ENCODE results near the gene GPSM3.

Gene GPSM3

DNA sequence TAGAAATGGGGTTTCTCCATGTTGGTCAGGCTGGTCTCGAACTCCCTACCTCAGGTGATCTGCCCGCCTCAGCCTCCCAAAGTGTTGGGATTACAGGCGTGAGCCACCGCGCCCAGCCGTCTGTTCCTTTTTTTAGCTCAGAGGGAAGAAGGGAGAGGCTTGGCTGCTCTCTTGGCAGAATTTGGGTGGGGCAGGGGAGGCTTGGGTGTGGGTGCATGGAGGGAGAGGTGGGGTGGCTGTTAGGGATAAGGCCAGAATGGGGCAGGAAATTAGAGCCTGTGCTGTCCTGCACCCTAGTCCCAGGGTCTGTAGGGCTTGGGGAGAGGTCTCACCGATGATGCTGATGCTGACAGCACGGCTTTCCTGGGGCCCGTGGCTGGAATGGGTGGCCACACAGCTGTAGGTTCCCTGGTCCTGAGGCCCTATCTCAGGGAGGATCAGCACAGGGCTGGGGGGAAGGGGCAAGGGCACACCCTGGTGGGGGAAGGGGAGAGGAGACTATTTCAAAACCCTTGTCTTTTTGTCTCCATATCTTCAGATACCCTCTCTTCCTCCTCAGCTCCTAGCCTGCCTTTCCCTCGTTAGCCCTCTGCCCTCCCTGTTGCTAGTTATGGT, 10.4 kb downstream of the GPSM3 start:
- Histone ChIP-seq H2AFZ (ENCODE audit: low read length) (no peak overlapping the region), H3K9me3 (ENCODE audit: low read length) (no peaks in the 10 kb centered on the region), H3K4me1 (ENCODE audit: insufficient read depth, low read length, severe bottlenecking) (peaks cover 16% of the 10 kb centered on the region), H3F3A (ENCODE audit: insufficient read depth, low read length) (no peaks in the 10 kb centered on the region), H3K79me2 (ENCODE audit: insufficient read depth, low read length) (no peaks in the 10 kb centered on the region), H3K4me3 (ENCODE audit: low read depth, low read length, poor library complexity, severe bottlenecking) (no peak overlapping the region), H3K27ac (ENCODE audit: low read depth, low read length, poor library complexity, severe bottlenecking) (no peak overlapping the region), H3K27me3 (ENCODE audit: insufficient read depth, low read length) (no peaks in the 10 kb centered on the region), H3K4me2 (ENCODE audit: low read length) (no peak overlapping the region), H3K36me3 (ENCODE audit: insufficient read depth, low read length) (peaks cover 46% of the 10 kb centered on the region; the same call in 1 of the 2 replicates), H3K9me2 (ENCODE audit: low read depth, low read length) (no peaks in the 10 kb centered on the region), H3K9ac (ENCODE audit: low read length) (no peak overlapping the region), H4K20me1 (ENCODE audit: insufficient read depth, low read length) (no peaks in the 10 kb centered on the region)
- TF ChIP-seq, protein P1, sequence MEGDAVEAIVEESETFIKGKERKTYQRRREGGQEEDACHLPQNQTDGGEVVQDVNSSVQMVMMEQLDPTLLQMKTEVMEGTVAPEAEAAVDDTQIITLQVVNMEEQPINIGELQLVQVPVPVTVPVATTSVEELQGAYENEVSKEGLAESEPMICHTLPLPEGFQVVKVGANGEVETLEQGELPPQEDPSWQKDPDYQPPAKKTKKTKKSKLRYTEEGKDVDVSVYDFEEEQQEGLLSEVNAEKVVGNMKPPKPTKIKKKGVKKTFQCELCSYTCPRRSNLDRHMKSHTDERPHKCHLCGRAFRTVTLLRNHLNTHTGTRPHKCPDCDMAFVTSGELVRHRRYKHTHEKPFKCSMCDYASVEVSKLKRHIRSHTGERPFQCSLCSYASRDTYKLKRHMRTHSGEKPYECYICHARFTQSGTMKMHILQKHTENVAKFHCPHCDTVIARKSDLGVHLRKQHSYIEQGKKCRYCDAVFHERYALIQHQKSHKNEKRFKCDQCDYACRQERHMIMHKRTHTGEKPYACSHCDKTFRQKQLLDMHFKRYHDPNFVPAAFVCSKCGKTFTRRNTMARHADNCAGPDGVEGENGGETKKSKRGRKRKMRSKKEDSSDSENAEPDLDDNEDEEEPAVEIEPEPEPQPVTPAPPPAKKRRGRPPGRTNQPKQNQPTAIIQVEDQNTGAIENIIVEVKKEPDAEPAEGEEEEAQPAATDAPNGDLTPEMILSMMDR (IDR thresholded peaks at IDR 0.05; ENCODE audit: low read length), result no peak
- no peak for TF ChIP-seq EZH2 (IDR thresholded peaks at IDR 0.05; ENCODE audit: borderline replicate concordance, low read length)

DNA sequence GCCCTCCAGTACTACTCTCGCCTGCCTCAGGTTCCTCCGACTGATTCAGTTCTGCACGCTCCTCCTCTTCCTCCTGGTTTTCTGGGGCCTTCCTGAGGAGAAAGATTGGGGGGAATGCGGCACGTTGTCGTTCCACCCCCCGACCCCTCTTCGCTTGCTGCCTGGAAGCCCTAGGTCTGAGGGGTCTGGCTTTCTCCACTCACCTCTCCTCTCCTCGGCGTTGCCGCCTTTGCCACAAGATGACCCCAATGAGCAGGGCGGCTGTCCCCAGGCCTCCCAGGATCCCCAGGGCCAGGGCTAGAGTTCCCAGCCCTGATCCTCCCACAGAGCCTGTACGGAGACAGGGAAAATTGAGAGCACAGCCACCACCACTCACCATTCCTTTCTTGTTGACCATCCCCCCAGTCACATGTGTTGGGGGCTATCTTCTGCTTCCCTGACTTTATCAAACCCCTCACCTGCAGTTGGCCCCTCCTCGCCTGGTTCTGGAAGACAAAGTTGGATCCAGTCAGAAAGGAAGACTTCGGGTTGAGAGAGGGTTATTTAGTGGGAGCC, 11.2 kb downstream of the GPSM3 start:
- no peak overlapping the region for H3K4me2 ChIP-seq (ENCODE audit: low read length)
- H3K27me3 ChIP-seq (ENCODE audit: insufficient read depth, low read length), result no peaks in the 10 kb centered on the region
- H2AFZ ChIP-seq (ENCODE audit: low read length), result no peak overlapping the region
- no peak overlapping the region for H3K9ac ChIP-seq (ENCODE audit: low read length)
- no peaks in the 10 kb centered on the region for H3K9me3 ChIP-seq (ENCODE audit: low read length)
- peaks cover 38% of the 10 kb centered on the region; the same call in 1 of the 2 replicates for H3K36me3 ChIP-seq (ENCODE audit: insufficient read depth, low read length)
- no peak overlapping the region for H3K27ac ChIP-seq (ENCODE audit: low read depth, low read length, poor library complexity, severe bottlenecking)
- no peak for TF ChIP-seq EZH2 (IDR thresholded peaks at IDR 0.05; ENCODE audit: borderline replicate concordance, low read length)
- TF ChIP-seq, protein P1 (IDR thresholded peaks at IDR 0.05; ENCODE audit: low read length), result no peak
- no peak overlapping the region for H3K4me3 ChIP-seq (ENCODE audit: low read depth, low read length, poor library complexity, severe bottlenecking)
- H3K79me2 ChIP-seq (ENCODE audit: insufficient read depth, low read length), result no peaks in the 10 kb centered on the region
- H3F3A ChIP-seq (ENCODE audit: insufficient read depth, low read length), result no peaks in the 10 kb centered on the region
- no peaks in the 10 kb centered on the region for H3K9me2 ChIP-seq (ENCODE audit: low read depth, low read length)
- no peaks in the 10 kb centered on the region for H4K20me1 ChIP-seq (ENCODE audit: insufficient read depth, low read length)
- peaks cover 24% of the 10 kb centered on the region for H3K4me1 ChIP-seq (ENCODE audit: insufficient read depth, low read length, severe bottlenecking)

DNA sequence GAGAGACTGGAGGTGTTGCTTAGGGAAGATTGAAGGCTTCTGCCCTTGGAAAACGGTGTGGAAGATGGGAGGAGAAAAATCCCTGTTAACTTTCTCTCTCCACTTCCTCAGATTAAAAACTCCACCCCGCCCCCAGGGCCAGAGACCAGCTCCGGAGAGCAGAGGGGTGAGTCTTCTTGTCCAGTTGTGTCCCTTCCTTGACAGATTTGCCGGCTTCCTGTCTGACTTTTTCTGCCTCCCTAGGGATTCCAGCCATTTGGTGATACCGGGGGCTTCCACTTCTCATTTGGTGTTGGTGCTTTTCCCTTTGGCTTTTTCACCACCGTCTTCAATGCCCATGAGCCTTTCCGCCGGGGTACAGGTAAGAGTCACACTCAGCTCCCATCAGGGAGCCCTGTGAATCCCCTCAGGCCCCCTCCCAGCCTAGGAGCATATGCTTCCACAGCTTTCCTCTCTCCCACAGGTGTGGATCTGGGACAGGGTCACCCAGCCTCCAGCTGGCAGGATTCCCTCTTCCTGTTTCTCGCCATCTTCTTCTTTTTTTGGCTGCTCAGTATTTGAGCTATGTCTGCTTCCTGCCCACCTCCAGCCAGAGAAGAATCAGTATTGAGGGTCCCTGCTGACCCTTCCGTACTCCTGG, 12.6 kb downstream of the GPSM3 start:
- Histone ChIP-seq H3F3A (ENCODE audit: insufficient read depth, low read length) (no peaks in the 10 kb centered on the region), H3K4me2 (ENCODE audit: low read length) (peak overlapping the region; percentile 99; the same call in 1 of the 2 replicates), H4K20me1 (ENCODE audit: insufficient read depth, low read length) (no peaks in the 10 kb centered on the region), H3K27me3 (ENCODE audit: insufficient read depth, low read length) (no peaks in the 10 kb centered on the region), H3K79me2 (ENCODE audit: insufficient read depth, low read length) (peaks cover 8% of the 10 kb centered on the region; the same call in 1 of the 2 replicates), H3K9me2 (ENCODE audit: low read depth, low read length) (no peaks in the 10 kb centered on the region), H3K27ac (ENCODE audit: low read depth, low read length, poor library complexity, severe bottlenecking) (no peak overlapping the region), H3K4me1 (ENCODE audit: insufficient read depth, low read length, severe bottlenecking) (peaks cover 33% of the 10 kb centered on the region), H3K4me3 (ENCODE audit: low read depth, low read length, poor library complexity, severe bottlenecking) (no peak overlapping the region), H3K36me3 (ENCODE audit: insufficient read depth, low read length) (peaks cover 36% of the 10 kb centered on the region; the same call in 1 of the 2 replicates), H3K9me3 (ENCODE audit: low read length) (no peaks in the 10 kb centered on the region), H2AFZ (ENCODE audit: low read length) (no peak overlapping the region), H3K9ac (ENCODE audit: low read length) (no peak overlapping the region)
- TF ChIP-seq, protein P1 (IDR thresholded peaks at IDR 0.05; ENCODE audit: low read length), result no peak
- no peak for TF ChIP-seq EZH2 (IDR thresholded peaks at IDR 0.05; ENCODE audit: borderline replicate concordance, low read length)

Measured in OCI-LY1 (cell line).